IPS-15b (cell line): Measurements from ENCODE around the gene NINL.

ENCODE experiments used
- H3K27me3 ChIP-seq: one replicate; pipeline ENCODE4 v1.6.1; 2013; ENCODE audit warnings: low read length; ENCODE audit not compliant: control insufficient read depth, insufficient read depth
- H3K36me3 ChIP-seq: one replicate; pipeline ENCODE4 v1.6.1; 2013; ENCODE audit warnings: low read length; ENCODE audit not compliant: control insufficient read depth, insufficient read depth
- H3K4me1 ChIP-seq: one replicate; pipeline ENCODE4 v1.6.1; 2013; ENCODE audit warnings: mild to moderate bottlenecking, low read length; ENCODE audit not compliant: control insufficient read depth, insufficient read depth
- H3K4me3 ChIP-seq: one replicate; pipeline ENCODE4 v1.5.1; 2013; ENCODE audit warnings: low read depth, low read length
- H3K9ac ChIP-seq: one replicate; pipeline ENCODE4 v1.6.1; 2013; ENCODE audit warnings: low read depth, mild to moderate bottlenecking, low read length
- H3K9me3 ChIP-seq: one replicate; pipeline ENCODE4 v1.6.1; 2013; ENCODE audit warnings: mild to moderate bottlenecking, low read length; ENCODE audit not compliant: control insufficient read depth, insufficient read depth

The NINL gene

GRCh38 chr20:25549172-25549773 lies 36.1 kb downstream of the NINL start:
- Histone ChIP-seq H3K4me1 (peaks cover 27% of the 10 kb centered on the region), H3K36me3 (no peaks in the 10 kb centered on the region), H3K4me3 (no peak overlapping the region), H3K9me3 (no peaks in the 10 kb centered on the region), H3K27me3 (no peaks in the 10 kb centered on the region), H3K9ac (no peak overlapping the region)

GRCh38 chr20:25548613-25549086 lies 36.7 kb downstream of the NINL start:
- no peaks in the 10 kb centered on the region for H3K27me3 ChIP-seq
- no peak overlapping the region for H3K9ac ChIP-seq
- no peaks in the 10 kb centered on the region for H3K36me3 ChIP-seq
- H3K9me3 ChIP-seq, result no peaks in the 10 kb centered on the region
- peaks cover 23% of the 10 kb centered on the region for H3K4me1 ChIP-seq
- no peak overlapping the region for H3K4me3 ChIP-seq

- no peak overlapping the region for H3K9ac ChIP-seq
- no peaks in the 10 kb centered on the region for H3K36me3 ChIP-seq
- H3K4me3 ChIP-seq, result no peak overlapping the region
- H3K27me3 ChIP-seq, result no peaks in the 10 kb centered on the region
- H3K4me1 ChIP-seq, result peaks cover 23% of the 10 kb centered on the region
- no peaks in the 10 kb centered on the region for H3K9me3 ChIP-seq
These were observed 37.3 kb downstream of the NINL start for GRCh38 chr20:25547999-25548398.

- Histone ChIP-seq H3K36me3 (no peaks in the 10 kb centered on the region), H3K4me1 (peaks cover 23% of the 10 kb centered on the region), H3K9ac (no peak overlapping the region), H3K9me3 (no peaks in the 10 kb centered on the region), H3K27me3 (no peaks in the 10 kb centered on the region), H3K4me3 (no peak overlapping the region)
These were observed 38.3 kb downstream of the NINL start for GRCh38 chr20:25547063-25547462.

- Histone ChIP-seq H3K36me3 (no peaks in the 10 kb centered on the region), H3K9ac (no peak overlapping the region), H3K9me3 (no peaks in the 10 kb centered on the region), H3K27me3 (no peaks in the 10 kb centered on the region), H3K4me1 (peaks cover 23% of the 10 kb centered on the region), H3K4me3 (no peak overlapping the region)
These were observed 39.3 kb downstream of the NINL start for GRCh38 chr20:25546048-25546447.

GRCh38 chr20:25545171-25545570 lies 40.2 kb downstream of the NINL start:
- H3K36me3 ChIP-seq, result no peaks in the 10 kb centered on the region
- H3K4me1 ChIP-seq, result peaks cover 23% of the 10 kb centered on the region

GRCh38 chr20:25544734-25545133 lies 40.6 kb downstream of the NINL start:
- Histone ChIP-seq H3K4me1 (peaks cover 23% of the 10 kb centered on the region), H3K36me3 (no peaks in the 10 kb centered on the region), H3K9ac (no peak overlapping the region), H3K27me3 (no peaks in the 10 kb centered on the region), H3K4me3 (no peak overlapping the region), H3K9me3 (no peaks in the 10 kb centered on the region)

More at GRCh38 chr20:25545171-25545570, 40.2 kb downstream of the NINL start:
- Histone ChIP-seq H3K9ac (no peak overlapping the region), H3K9me3 (no peaks in the 10 kb centered on the region), H3K27me3 (no peaks in the 10 kb centered on the region), H3K4me3 (no peak overlapping the region)

GRCh38 chr20:25544311-25544710 lies 41.0 kb downstream of the NINL start:
- no peaks in the 10 kb centered on the region for H3K27me3 ChIP-seq
- no peak overlapping the region for H3K9ac ChIP-seq
- no peak overlapping the region for H3K4me3 ChIP-seq
- peaks cover 26% of the 10 kb centered on the region for H3K4me1 ChIP-seq
- no peaks in the 10 kb centered on the region for H3K36me3 ChIP-seq
- no peaks in the 10 kb centered on the region for H3K9me3 ChIP-seq

GRCh38 chr20:25543068-25543467 lies 42.3 kb downstream of the NINL start:
- Histone ChIP-seq H3K27me3 (no peaks in the 10 kb centered on the region), H3K4me1 (peaks cover 31% of the 10 kb centered on the region), H3K36me3 (peaks cover under 1% of the 10 kb centered on the region), H3K4me3 (no peak overlapping the region), H3K9ac (no peak overlapping the region), H3K9me3 (no peaks in the 10 kb centered on the region)

GRCh38 chr20:25541676-25542075 lies 43.7 kb downstream of the NINL start:
- H3K4me1 ChIP-seq, result peaks cover 26% of the 10 kb centered on the region
- H3K9me3 ChIP-seq, result no peaks in the 10 kb centered on the region
- no peak overlapping the region for H3K9ac ChIP-seq
- no peak overlapping the region for H3K4me3 ChIP-seq
- peaks cover 6% of the 10 kb centered on the region for H3K36me3 ChIP-seq
- H3K27me3 ChIP-seq, result no peaks in the 10 kb centered on the region

- no peak overlapping the region for H3K4me3 ChIP-seq
- H3K9ac ChIP-seq, result no peak overlapping the region
These were observed 45.3 kb downstream of the NINL start for GRCh38 chr20:25539742-25540672.

More at GRCh38 chr20:25539742-25540672, 45.3 kb downstream of the NINL start:
- H3K4me1 ChIP-seq, result peaks cover 13% of the 10 kb centered on the region
- H3K9me3 ChIP-seq, result no peaks in the 10 kb centered on the region
- H3K36me3 ChIP-seq, result peaks cover 6% of the 10 kb centered on the region
- no peaks in the 10 kb centered on the region for H3K27me3 ChIP-seq
